CD4-positive, alpha-beta T cell treated with Interleukin-4 for 4 hours (primary cell): ENCODE results near the gene ACD.

Experiments used
- DNase-seq: peaks from one replicate; pipeline ENCODE4 v3.0.0-alpha.2; 2020

Gene ACD

DNA sequence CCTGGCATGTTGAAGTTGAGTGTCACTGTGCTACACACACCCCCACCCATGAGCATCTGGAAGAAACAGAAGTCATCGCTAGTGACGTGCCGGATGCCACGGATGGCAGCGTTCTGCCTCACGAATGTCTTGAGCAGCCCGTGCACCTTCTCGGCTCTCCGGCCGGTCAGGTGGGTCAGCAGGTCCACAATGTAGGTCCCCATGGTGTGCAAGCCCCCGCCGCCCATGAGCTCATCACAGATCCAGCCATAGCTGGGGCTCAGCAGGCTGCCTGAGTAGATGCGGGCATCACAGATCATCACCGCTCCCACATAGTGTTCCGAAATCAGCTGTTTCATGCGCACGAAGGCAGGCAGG lies 15.5 kb upstream of the ACD start:
- DNase-seq: no peak

DNA sequence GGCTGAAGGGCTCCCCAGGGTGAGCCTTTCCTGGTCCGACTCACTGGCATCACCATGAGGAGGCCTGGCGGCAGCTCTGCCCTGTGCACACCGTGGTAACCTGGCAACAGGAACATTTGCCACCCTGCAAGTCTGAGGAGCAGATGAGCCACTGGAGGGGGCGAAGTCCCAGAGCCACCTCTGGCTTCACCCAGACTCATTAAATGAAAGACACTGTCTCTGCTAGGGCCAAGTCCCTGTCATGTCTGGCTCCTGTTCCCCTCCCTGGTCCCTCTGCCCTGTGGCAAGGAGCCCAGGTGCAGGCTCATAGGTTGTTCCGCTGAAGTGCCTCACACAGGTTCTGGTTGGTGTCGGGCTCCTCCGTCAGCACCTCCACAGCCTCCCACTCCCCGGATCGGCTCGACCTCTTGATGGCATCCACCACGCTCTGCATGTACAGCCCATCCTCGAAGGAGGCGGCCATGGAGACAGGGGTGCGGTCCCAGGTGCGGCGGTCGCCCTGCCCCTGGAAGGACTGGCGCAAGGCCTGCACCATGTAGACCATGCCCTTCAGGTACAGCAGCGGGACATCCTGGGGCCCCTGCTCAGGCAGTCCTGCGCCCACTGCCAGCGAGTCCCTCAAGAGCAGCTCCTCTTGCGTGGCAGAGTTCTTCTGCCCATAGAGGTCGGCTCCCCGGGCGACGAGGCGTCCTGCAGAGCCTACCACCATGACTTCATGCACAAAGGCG lies 15.0 kb upstream of the ACD start:
- DNase-seq: no peak

DNA sequence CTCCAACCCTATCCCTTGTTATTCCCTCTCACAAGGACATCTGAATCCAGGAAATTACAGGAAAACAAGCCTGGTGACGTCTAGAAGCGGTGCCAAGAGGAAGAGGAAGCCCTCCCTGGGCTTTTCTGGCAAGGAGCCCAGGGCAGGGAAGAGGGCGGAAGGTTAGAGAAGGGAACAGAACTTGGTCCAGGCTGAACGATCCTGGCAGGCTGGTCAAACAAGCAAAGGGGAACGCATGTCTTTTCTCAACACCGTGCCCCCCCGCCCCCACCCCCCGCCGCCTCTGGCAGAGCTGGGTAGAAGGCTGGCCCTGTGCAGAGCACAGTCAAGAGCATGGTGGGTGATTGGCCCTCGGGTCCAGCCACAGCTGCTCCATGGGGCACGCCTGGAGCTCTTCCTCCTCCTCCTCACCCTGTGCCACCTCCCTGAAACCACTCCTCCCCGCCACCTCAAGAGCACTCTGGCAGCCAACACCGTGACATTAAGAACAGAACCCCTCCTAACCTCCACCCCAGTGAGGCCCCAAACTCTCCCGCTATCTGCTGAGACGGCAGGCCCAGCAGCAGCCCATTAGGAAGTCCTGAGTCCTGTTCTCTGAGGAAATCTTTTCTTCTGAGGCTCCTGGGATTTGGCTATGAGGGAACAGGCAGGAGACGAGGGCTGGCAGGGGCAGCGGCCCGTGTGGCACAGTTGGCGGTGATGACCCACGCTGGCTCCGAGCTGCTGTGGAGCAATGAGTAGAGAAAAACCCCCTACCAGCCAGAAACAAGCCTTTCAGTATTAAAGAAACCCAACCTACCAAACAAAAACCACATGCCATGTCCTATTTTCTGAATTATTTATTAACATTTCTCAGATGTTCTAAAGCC lies 13.9 kb upstream of the ACD start:
- no peak for DNase-seq

DNA sequence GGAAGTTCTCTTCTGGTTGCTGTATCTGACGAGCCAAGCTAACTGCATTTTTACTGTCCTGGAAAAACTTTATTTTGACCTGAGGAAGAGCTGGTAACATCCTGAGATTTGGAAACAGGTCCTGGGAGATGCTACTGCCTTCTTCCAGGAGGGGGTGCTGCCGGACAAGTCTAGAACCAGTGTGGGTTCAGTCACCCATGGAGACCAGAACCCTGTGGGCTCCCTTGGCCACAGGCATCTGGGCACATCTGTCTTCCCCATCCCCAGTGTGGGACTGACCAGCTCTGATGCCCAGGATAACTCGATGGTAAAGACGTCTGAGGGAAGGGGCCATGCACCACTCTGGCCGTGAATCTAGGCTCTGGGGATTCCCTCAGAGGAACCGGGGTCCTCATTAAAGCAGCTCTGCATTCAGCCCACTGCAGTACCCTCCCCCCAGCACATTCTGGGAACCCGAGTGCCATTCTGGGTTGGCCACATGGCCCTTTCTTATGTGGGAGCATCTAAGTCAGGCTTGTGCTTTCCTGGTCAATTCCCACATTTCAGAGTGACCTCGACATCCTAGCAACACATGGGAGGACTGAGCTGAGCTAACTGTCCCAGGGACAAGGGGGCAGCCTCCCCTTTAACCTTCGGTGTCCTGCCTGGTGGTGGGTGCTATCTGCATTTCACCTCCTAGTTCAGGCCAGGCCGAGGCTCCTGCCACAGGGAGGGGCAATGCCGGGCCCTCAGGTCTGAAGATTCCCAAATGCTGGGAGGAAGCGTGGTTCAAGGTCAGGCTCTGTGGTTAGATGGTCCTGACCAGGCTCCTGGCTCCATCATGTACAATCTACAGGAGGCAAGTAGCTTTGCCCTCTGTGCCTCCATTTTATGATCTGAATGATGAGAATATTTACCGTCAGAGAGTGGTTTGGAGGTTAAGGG lies 12.9 kb upstream of the ACD start:
- peak; percentile 44 for DNase-seq

DNA sequence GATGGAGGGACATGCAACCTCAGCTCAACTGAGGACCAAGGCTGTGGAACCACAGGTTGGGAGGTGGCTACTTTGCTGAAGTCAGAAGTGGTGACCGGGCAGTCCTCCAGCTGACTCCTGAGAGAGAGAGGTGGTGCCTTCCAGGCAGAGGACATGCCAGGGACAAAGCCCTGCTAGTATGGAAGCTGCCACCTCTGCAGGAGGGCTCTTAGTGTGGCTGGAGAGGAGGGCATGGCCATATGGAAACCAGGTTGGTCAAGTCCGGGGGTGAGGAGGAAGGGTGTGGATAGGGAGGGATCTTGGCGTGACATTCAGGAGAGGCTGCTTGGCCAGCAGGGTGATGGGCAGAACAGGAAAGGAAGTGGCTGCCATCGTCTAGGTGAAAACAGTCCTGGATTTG lies 12.2 kb upstream of the ACD start:
- no peak for DNase-seq

DNA sequence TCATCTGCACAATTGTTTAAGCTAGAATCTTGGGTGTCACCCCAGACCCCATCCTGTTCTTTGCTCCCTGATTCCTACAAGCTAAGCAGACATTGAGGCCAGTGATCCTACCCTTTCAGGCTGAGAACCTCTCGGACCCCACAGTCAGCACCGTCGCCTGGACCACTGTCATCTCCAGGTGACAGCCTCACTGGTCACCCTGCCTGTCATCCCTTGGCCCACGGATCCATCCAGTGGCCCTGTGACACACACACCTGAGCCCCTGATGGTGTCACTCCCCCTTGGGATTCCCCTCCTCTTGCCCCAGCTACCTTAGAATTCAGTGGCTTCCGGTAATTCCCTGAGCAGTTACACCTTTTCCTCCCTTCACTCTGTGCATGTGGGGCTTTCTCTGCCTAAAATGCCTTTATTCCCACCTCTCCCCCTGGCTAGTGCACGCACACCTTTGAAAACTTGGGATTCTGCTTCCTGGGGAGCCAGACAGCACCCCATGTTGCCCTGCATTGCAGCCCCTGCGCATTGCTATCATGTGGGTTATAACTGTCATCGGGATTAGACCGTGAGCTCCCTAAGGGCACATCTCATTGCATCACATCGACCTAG lies 9.5 kb upstream of the ACD start:
- no peak for DNase-seq

DNA sequence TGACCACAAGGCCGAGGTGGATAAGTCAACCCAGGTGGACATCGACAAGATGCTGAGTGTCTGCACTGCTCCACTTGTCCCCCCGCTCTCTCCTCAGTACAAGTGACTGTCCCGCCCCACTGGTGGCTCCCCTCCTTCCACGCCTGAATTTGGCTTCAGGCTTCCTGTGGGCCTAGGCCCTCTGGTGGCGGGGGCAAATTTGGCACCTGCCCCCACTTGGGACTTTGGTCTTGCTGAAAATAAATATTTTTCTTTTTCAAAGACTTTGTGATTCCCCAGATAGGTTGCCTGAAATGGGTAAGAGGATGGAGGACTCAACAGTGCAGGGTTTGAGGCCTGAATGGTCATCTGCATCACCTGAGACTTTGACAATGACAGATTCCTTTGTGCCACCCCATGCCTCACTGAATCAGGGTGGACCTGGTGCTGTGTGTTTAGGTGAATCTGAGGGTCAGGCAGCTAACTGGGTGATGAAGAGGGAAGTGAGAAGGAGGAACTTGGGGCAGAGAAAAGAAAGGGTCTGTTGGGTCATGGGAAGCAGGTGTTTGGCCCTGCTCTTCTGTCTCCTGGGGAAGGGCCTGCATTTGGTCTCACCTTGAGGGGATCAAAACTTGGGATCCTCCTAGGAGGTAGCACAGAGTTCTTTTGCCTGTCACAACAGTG lies 8.6 kb upstream of the ACD start:
- DNase-seq: no peak

DNA sequence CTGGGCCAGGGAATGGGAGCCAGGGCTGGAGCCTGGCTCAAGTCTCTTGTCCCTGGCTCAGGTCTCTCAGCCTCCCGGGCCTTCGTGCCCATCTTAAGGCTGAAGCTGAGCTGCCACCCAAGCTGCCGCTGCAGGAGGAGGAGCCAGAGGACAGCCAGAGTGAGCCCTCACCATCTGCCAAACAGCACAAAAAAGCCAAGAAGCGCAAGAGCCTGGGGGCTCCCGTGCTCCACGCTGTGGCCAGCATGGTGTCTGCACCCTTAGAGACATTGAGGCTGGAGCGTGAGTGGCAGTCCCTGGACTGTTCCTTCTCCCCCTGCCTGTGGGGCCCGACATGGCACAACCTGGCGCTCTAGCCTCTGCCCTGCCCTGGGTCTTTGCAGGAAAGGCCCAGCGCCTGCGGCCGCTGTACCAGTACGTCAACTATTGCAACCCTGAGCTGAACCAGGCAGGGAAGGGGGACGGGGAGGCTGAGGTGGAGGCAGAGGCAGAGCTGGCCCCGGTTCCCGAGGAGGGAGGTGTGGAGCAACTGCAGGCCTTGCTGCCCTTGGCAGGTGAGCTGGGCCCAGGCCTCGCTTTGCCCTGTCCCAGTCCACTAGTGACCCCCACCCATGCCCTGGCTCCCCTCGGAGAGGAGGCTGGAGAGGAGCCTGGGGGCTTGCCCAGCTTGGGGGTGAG lies 7.9 kb upstream of the ACD start:
- DNase-seq: peak; percentile 83

DNA sequence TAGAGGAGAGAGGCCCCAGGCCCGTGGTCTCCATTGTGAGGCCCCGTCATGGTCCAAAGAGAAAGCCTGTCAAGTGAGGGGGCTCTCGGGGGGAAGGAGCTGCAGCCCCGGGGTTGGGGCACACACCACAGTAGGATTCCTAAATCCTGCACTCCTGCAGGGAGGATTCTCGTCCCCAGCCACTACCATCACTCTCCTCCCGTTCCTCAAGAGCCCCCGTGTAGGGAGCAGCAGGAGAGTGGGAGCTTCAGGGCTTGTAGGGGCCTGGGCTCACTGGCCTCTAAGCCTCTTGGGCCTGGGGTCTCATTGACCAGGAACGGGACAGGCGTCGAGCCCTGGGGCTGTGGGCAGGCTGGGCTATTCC lies 7.4 kb upstream of the ACD start:
- no peak for DNase-seq

DNA sequence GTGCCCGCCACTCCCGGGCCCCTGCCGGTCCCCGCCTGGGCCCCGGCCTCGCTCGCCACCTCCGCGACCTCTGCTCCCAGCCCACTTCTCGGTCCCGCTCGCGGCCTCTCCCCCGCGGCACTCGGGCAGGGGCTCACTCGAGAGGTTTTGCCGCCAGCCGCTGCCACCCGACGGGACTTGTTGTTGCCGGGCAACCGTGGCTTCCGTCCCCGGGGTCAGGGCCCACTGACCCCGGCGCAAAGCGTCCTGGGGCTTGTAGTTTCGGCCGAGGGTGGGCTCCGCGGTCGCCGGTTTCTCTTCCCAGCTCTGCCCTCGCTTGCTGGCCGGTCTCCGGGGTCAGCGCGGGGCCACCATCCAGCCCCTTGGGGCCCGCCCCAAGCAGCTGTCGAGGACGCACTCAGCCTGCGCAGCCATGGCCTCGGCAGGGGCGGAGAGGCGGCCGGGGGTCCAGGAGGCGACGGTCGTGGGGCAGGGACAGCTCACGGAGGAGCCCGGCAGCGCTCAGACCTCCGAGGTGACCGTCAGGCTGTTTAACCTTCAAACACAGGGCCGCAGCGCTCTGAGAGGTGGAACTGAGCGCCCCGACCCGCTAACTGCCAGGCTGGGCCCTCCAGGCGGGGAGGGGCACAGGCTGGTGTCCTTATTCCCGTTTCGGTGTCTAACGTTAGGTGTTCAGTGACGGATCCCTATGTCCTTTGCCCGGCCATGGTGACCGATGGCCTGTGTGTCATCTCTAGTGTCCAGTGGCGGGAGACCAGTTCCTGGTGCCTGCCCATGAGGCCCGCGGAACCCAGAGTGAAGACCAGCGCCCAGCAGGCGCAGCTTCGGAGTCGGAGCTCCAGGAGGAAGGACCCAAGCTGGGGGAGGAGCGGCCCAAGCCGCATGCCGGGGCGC lies 6.7 kb upstream of the ACD start, which contains the start of the genes C16orf86 and ENKD1:
C16orf86 (plus strand) TSS at position 256 of the 894 bp plus-strand sequence; CDS start at position 413, 157 bp downstream.
ENKD1 (minus strand) TSS at position 192 of the 894 bp plus-strand sequence. CDS start 308 bp downstream, outside the sequence.
- DNase-seq: peak; percentile 81

DNA sequence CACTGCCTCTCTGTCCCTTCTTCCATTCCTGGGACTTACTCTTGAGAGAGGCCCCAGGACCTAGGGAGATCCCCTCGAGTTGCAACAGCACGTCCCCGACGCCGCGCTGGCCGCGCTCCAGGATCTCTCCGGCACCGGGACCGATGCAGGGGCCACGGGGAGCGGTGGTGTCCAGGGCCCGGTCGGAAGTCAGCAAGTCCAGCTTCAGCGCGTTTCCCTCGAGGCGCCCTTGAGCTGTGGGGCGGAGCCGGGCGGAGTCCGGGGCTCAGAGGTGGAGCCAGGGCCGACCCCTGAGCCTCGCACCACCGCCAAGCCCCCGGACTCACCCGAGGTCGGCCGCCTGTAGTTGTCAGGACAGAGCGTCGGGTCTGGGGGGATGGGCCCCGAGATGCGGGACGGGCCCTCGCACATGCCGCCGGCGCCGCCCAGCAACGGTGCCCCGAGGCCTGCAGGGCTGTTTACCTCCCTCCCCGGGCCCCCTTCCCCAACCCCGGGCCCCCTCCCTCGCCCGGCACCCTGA lies 6.0 kb upstream of the ACD start:
- DNase-seq: no peak

DNA sequence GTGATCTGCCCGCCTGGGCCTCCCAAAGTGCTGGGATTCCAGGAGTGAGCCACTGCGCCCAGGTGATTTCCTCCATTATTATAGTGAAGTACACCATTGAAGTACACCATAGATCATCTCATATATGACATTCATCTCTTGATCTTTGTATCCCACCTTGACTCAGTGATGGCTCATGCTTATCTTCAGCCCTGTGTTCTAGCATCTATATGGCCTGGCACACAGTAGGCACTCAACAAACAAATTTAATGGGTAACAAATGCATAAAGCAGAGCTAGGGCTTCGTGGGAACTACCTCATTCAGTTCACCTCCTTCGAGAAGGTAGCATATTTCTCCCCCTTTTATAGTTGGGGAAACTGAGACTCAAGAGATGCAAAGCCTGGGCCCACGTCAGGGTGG lies 5.5 kb upstream of the ACD start:
- no peak for DNase-seq

DNA sequence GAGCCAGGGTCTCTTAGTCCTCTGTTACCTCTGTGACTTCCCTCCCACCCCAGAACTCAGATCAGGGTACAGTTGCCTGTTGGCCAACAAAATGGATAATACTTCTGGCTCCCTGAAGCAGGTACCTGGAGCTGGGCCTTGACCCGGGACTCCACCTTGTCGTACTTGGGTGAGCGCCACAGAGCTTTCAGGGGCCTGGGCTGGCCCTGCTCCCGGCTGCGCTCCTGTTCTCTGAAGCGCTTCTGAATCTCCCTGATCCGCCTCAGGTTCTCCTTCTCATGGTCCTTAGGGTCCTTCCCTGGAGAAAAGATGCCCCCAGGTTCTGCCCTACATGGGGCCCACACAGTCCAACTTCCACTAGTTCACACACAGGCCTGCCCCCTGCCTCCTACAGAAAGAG lies 4.8 kb upstream of the ACD start:
- no peak for DNase-seq

DNA sequence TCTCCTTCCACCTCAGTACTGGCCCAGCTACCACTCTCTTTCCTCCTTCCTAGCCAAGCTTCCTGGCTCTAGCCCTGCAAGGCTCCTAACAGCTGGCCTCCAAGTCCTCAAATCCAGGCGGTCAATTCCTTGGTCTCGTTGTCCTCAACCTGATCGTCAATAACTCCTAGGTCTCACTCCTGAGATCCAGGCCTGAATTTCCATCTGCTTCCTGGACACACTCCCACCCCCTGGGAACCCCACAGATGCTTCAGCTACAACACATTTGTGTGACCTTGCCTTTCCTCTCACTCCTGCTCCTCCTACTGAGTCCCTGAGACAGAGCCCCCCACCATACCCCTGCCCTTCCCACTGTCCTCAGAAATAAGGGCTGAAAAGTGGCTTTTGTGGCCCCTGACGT lies 4.2 kb upstream of the ACD start:
- DNase-seq: no peak

DNA sequence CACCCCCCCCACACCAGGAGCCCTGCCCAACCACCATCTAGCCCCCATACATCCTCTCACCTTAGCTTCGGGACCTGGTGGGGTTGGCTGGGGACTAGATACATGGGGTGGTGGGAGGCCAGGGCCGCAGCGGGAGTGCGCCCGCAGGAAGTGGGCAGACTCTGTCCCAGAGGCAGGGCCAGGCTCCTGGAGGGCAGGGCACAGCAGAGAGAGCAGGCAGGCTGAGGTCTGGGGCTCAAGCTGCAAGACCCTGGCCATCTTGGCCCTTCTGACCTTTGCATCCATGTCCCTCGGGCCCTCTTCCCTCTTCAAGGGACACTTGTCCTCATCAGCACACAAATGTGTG lies 3.8 kb upstream of the ACD start:
- DNase-seq: no peak

DNA sequence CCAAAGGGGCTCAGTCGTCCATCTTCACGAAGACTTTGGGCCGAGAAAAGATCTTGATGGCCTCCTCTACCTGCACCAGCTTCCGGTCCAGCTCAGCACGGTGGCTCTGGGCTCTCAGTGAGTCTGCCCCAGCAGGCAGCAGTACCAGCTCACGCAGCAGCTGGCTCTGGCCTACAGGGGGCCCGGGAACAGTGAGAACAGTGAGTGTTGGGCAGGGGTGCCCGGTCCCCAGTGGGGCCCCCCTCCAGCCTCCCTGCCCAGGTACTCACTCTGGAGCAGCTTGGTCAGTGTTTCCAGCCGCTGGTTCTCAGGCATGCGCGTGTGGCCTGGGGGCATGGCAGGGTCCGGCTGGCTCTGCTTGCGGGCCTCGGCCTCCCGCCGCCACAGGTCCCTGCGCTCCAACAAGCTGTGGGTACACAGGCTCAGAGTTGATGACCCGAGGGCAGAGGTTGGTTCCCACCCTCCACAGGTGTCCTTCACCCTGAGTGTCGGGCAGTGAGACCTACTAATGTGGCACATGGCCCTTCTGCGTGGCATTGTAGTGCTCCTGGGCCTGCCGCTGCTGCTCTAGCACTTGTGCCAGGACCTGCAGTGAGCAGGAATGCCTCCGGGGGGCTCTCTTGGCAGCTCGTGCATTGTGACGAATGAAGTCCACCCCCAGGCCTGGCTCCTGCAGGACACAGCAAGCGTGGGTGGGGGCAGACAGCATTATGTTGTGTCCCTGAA lies 3.3 kb upstream of the ACD start:
- DNase-seq: no peak

DNA sequence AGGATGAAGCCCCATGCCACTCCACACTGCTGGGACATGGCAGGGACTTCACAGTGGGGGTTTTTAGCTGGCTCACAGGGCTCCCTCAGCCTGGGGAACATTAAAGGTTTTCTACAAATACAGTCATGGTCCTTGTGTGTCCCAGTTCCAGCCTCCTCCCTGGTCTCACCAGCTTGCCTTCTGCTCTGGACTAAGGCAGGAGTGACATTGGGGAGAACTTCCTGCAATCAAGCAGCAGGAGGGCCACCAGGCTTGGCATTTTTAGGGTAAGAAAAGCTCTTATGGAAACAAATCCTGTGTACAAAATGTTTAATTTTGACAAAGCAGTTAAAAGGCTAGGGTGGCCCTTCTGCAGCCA lies 2.6 kb upstream of the ACD start:
- DNase-seq: no peak

DNA sequence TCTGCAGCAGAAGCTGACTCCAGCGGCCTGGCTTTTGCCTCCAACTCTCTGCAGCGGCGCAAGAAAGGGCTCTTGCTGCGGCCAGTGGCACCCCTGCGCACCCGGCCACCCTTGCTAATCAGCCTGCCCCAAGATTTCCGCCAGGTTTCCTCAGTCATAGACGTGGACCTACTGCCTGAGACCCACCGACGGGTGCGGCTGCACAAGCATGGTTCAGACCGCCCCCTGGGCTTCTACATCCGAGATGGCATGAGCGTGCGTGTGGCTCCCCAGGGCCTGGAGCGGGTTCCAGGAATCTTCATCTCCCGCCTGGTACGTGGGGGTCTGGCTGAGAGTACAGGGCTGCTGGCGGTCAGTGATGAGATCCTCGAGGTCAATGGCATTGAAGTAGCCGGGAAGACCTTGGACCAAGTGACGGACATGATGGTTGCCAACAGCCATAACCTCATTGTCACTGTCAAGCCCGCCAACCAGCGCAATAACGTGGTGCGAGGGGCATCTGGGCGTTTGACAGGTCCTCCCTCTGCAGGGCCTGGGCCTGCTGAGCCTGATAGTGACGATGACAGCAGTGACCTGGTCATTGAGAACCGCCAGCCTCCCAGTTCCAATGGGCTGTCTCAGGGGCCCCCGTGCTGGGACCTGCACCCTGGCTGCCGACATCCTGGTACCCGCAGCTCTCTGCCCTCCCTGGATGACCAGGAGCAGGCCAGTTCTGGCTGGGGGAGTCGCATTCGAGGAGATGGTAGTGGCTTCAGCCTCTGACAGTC lies 2.0 kb upstream of the ACD start:
- DNase-seq: no peak
